HepG2 (cell line): Measurements from ENCODE around the gene VAPB. TPM values are rescaled to one million over a fixed set of nuclear protein-coding genes. Genes with fewer than 3 reads are reported as not detected.

Source experiments
- ATAC-seq: fragments of 200-7000 bp; cut with Tn5 transposase; 3 replicates; pipeline ENCODE4 v1.9.1; 2020; ENCODE audit warnings: mild to moderate bottlenecking, moderate library complexity
- BruUV-seq: library from RNA; stranded (reverse); fragments of 400-500 nt; replicated peaks from 2 replicates; lab custom pipeline; 2021; lab: Mats Ljungman, UMichigan
- CTCF ChIA-PET: fragments of 300-600 bp; formaldehyde crosslinking; extraction: SDS; loops from one replicate; lab custom pipeline; 2021; ENCODE audit warnings: low total read pairs, inconsistent platforms, low intra/inter-chr PET ratio; lab: Yijun Ruan, JAX
- POLR2A ChIA-PET: fragments of 350-600 bp; sonication (Branson Sonifier 250); formaldehyde crosslinking; loops from one replicate; lab custom pipeline; 2020; ENCODE audit warnings: antibody characterized with exemption, inconsistent platforms; lab: Yijun Ruan, JAX
- DNase-seq: peaks from one replicate; pipeline ENCODE4 v3.0.0-alpha.2; 2015; ENCODE audit warnings: low spot score
- FAIRE-seq: peaks from 3 replicates; lab custom pipeline; 2011; peaks lifted over from hg19 to GRCh38; lab: Jason Lieb, UNC
- H2AFZ ChIP-seq: one replicate; pipeline ENCODE4 v1.6.1; 2011; ENCODE audit warnings: low read length, inconsistent platforms
- H3K27ac ChIP-seq: fragments of 300-600 bp; 3 replicates; pipeline ENCODE4 v1.8.0; 2011; ENCODE audit warnings: mixed run types, mild to moderate bottlenecking, mixed read lengths, low read length, inconsistent platforms; ENCODE audit not compliant: insufficient read depth; ENCODE audit errors: extremely low read length
- H3K27me3 ChIP-seq, 2 experiments: fragments of 200-600 bp in 1 of 2; 2 replicates in 1 of 2; 3 replicates in 1 of 2; pipeline versions ENCODE4 v1.6.0 to v1.8.0; 2011; ENCODE audit warnings: low read length in 2 of 2, mild to moderate bottlenecking in 2 of 2, moderate library complexity in 2 of 2, inconsistent platforms in 1 of 2; ENCODE audit not compliant: insufficient read depth in 2 of 2, control insufficient read depth in 1 of 2
- H3K36me3 ChIP-seq, 2 experiments: fragments of 200-600 bp in 1 of 2; replicated peaks in 1 of 2; 2 replicates in 1 of 2; 3 replicates in 1 of 2; pipeline versions ENCODE4 v1.5.1 to v1.8.0; 2011; ENCODE audit warnings: low read length in 2 of 2, inconsistent platforms in 1 of 2; ENCODE audit not compliant: insufficient read depth in 2 of 2, control insufficient read depth in 1 of 2
- H3K4me1 ChIP-seq: 2 replicates; pipeline ENCODE4 v1.5.1; 2012; ENCODE audit warnings: low read length, inconsistent platforms; ENCODE audit not compliant: insufficient read depth
- H3K4me2 ChIP-seq: 2 replicates; pipeline ENCODE4 v1.6.0; 2011; ENCODE audit warnings: low read depth, low read length, inconsistent platforms
- H3K4me3 ChIP-seq, 3 experiments: fragments of 200-600 bp in 1 of 3; sonication (generic), shearing (Covaris generic) in 1 of 3; replicated peaks in 1 of 3; 2 replicates each; pipeline ENCODE4 v1.5.1; 2011 to 2016; ENCODE audit warnings: low read length in 3 of 3, inconsistent platforms in 2 of 3, low read depth in 2 of 3, mild to moderate bottlenecking in 2 of 3, control low read depth in 1 of 3, mixed read lengths in 1 of 3; ENCODE audit not compliant: insufficient read depth in 1 of 3
- H3K79me2 ChIP-seq: one replicate; pipeline ENCODE4 v1.6.1; 2011; ENCODE audit warnings: low read length, inconsistent platforms; ENCODE audit not compliant: insufficient read depth
- H3K9ac ChIP-seq: 2 replicates; pipeline ENCODE4 v1.6.0; 2011; ENCODE audit warnings: mild to moderate bottlenecking, low read depth, low read length, inconsistent platforms; ENCODE audit not compliant: insufficient read depth
- H3K9me3 ChIP-seq: 2 replicates; pipeline ENCODE4 v1.5.1; 2012; ENCODE audit warnings: mild to moderate bottlenecking, low read length
- H4K20me1 ChIP-seq: 2 replicates; pipeline ENCODE4 v1.6.0; 2011; ENCODE audit warnings: inconsistent platforms, mild to moderate bottlenecking, low read length, moderate library complexity; ENCODE audit not compliant: insufficient read depth
- CAMTA2 ChIP-seq: sonication (generic); formaldehyde crosslinking; IDR thresholded peaks from 2 replicates; pipeline ENCODE4 v1.4.0; 2020; ENCODE audit warnings: mild to moderate bottlenecking, missing genetic modification reagents, borderline replicate concordance
- DZIP1 ChIP-seq: sonication (generic); formaldehyde crosslinking; IDR thresholded peaks from 2 replicates; pipeline ENCODE4 v1.5.0; 2020; ENCODE audit warnings: mild to moderate bottlenecking, missing genetic modification reagents
- ETV6 ChIP-seq: sonication (generic); formaldehyde crosslinking; conservative IDR thresholded peaks from 2 replicates; pipeline ENCODE4 v1.4.0; 2020; ENCODE audit warnings: missing genetic modification reagents
- MTERF4 ChIP-seq: sonication (generic); formaldehyde crosslinking; IDR thresholded peaks from 2 replicates; pipeline ENCODE4 v1.8.0; 2023; ENCODE audit warnings: mild to moderate bottlenecking, missing genetic modification reagents
- PCBP1 ChIP-seq: fragments of 200-400 bp; formaldehyde crosslinking; IDR thresholded peaks from 2 replicates; pipeline ENCODE4 v1.6.1; 2017; ENCODE audit warnings: mild to moderate bottlenecking, low read depth, low read length, borderline replicate concordance
- RFXANK ChIP-seq: IDR thresholded peaks from 2 replicates; pipeline ENCODE4 v1.6.1; 2016
- SMYD3 ChIP-seq: sonication (generic); formaldehyde crosslinking; IDR thresholded peaks from 2 replicates; pipeline ENCODE4 v1.8.1; 2023; ENCODE audit warnings: mild to moderate bottlenecking, missing genetic modification reagents
- ZFP41 ChIP-seq: sonication (generic); formaldehyde crosslinking; IDR thresholded peaks from 2 replicates; pipeline ENCODE4 v1.4.0; 2020; ENCODE audit warnings: mild to moderate bottlenecking, missing genetic modification reagents, borderline replicate concordance
- ZMAT5 ChIP-seq: sonication (generic); formaldehyde crosslinking; IDR thresholded peaks from 2 replicates; pipeline ENCODE4 v1.5.0; 2020; ENCODE audit warnings: mild to moderate bottlenecking, low read depth, missing genetic modification reagents, borderline replicate concordance
- ZMYM3 ChIP-seq: sonication (generic); formaldehyde crosslinking; IDR thresholded peaks from 2 replicates; pipeline ENCODE4 v1.5.1; 2020; ENCODE audit warnings: mild to moderate bottlenecking, missing genetic modification reagents
- ZNF275 ChIP-seq: sonication (generic); formaldehyde crosslinking; IDR thresholded peaks from 2 replicates; pipeline ENCODE4 v1.8.0; 2022; ENCODE audit warnings: missing genetic modification reagents, mild to moderate bottlenecking, inconsistent platforms, borderline replicate concordance
- ZNF414 ChIP-seq: sonication (generic); formaldehyde crosslinking; IDR thresholded peaks from 2 replicates; pipeline ENCODE4 v1.5.0; 2020; ENCODE audit warnings: missing genetic modification reagents
- ZNF589 ChIP-seq: sonication (generic); formaldehyde crosslinking; conservative IDR thresholded peaks from 2 replicates; pipeline ENCODE4 v1.8.0; 2022; ENCODE audit warnings: mild to moderate bottlenecking, moderate library complexity, missing genetic modification reagents
- ZNF605 ChIP-seq: sonication (generic); formaldehyde crosslinking; IDR thresholded peaks from 2 replicates; pipeline ENCODE4 v1.8.0; 2022; ENCODE audit warnings: mild to moderate bottlenecking, missing genetic modification reagents
- ZNF713 ChIP-seq: sonication (generic); formaldehyde crosslinking; IDR thresholded peaks from 2 replicates; pipeline ENCODE4 v1.4.0; 2020; ENCODE audit warnings: mild to moderate bottlenecking, missing genetic modification reagents
- ZNF737 ChIP-seq: sonication (generic); formaldehyde crosslinking; IDR thresholded peaks from 2 replicates; pipeline ENCODE4 v1.5.0; 2020; ENCODE audit warnings: missing genetic modification reagents, mild to moderate bottlenecking, borderline replicate concordance
- ZNF816 ChIP-seq: sonication (generic); formaldehyde crosslinking; IDR thresholded peaks from 2 replicates; pipeline ENCODE4 v1.8.0; 2022; ENCODE audit warnings: missing genetic modification reagents, mild to moderate bottlenecking, borderline replicate concordance
- WGBS: methylation state at CpG from one replicate; pipeline ENCODE4 v1.1.6; 2017; ENCODE audit warnings: low lambda C conversion rate; 5-methylcytosine and 5-hydroxymethylcytosine counted together
- in situ Hi-C: cut with HindIII; loops from 2 replicates; pipeline ENCODE4 v1.10.0; 2017; ENCODE audit warnings: low pct_unique_long_range_greater_than_20kb; ENCODE audit not compliant: extremely low pct_ligation_motif_present
- intact Hi-C: fragments of 100-400 bp; cut with micrococcal nuclease; formaldehyde crosslinking; loops from one replicate; pipeline ENCODE4 v1.10.0; 2022; ENCODE audit not compliant: unreplicated experiment
- polyA plus RNA-seq, 8 experiments: library from polyadenylated mRNA; depleted of rRNA in 3 of 8; stranded (reverse) in 7 of 8; unstranded in 1 of 8; fragments of >200 nt; fragmentation: Illumina TruSeq in 4 of 8; extraction: Trizol in 4 of 8; gene quantifications; 2 replicates each; pipeline versions ENCODE4 v1.2.1 to v1.2.3, GENCODE V29; 2011 to 2016; ENCODE audit warnings: low read depth in 4 of 8, missing spikeins in 1 of 8, mixed read lengths in 1 of 8; ENCODE audit not compliant: insufficient read depth in 1 of 8
- total RNA-seq, 5 experiments: library from RNA; depleted of rRNA; stranded (reverse); fragments of >200 nt; fragmentation: Illumina TruSeq; extraction: Trizol; gene quantifications; 2 replicates each; pipeline ENCODE4 v1.2.3, GENCODE V29; 2016; ENCODE audit warnings: low read depth in 1 of 5

VAPB gene
- total and polyA plus RNA-seq, 2 of the 13 experiments (the other 11 are each of a cell fraction or from before 2014, with no cell fraction given), result 18.6 to 48.5 TPM

GRCh38 chr20:58466729-58467571, 77.9 kb downstream of the VAPB start:
- FAIRE-seq (no peak), ATAC-seq (no peak; the same call in 2 of the 3 replicates), DNase-seq (no peak)
- BruUV-seq, result no TSS peak
- Histone ChIP-seq H3K4me2 (no peak overlapping the region), H3K9me3 (no peaks in the 10 kb centered on the region), H4K20me1 (no peaks in the 10 kb centered on the region; the same call in 1 of the 2 replicates), H3K36me3 (no peaks in the 10 kb centered on the region), H3K9ac (no peak overlapping the region), H2AFZ (no peak overlapping the region), H3K4me1 (no peaks in the 10 kb centered on the region), H3K27ac (no peak overlapping the region), H3K79me2 (no peaks in the 10 kb centered on the region), H3K27me3 (peaks cover 0 to 22% of the 10 kb centered on the region in 2 experiments; a peak in 4 of 5 replicates), H3K4me3 (no peak overlapping the region)
- WGBS, result 76% methylated on average over 61 of the region's 68 CpGs
- intact Hi-C loops (no loop called here), in situ Hi-C loops (no loop called here)
- POLR2A ChIA-PET, result no interaction called here
- CTCF ChIA-PET, result no interaction called here
- TF ChIP-seq PCBP1 (no peak), RFXANK (CRISPR knock-in tag) (no peak), ZFP41 (CRISPR knock-in tag) (no peak), ZMYM3 (CRISPR knock-in tag) (no peak), ZNF589 (CRISPR knock-in tag) (no peak), ZNF816 (no peak), ZNF414 (CRISPR knock-in tag) (no peak), ZNF713 (CRISPR knock-in tag) (no peak), ZNF275 (no peak), ZNF737 (CRISPR knock-in tag) (no peak), ZMAT5 (CRISPR knock-in tag) (no peak), MTERF4 (CRISPR knock-in tag) (no peak), DZIP1 (CRISPR knock-in tag) (no peak), ETV6 (no peak), CAMTA2 (CRISPR knock-in tag) (no peak), ZNF605 (CRISPR knock-in tag) (no peak), SMYD3 (CRISPR knock-in tag) (no peak)
